HG02938 (cell line): ENCODE results near the gene SYNPO2.
"Not testable (repeated sequence)": the region's sequence is repeated elsewhere in the genome, so short reads cannot be mapped to it uniquely, and the experiment has no call there.

ENCODE experiments used
- ATAC-seq: cut with Tn5 transposase; IDR thresholded peaks from one replicate; pipeline ENCODE4 v1.9.1; 2021; ENCODE audit warnings: mild to moderate bottlenecking, moderate library complexity; ENCODE audit not compliant: unreplicated experiment

The SYNPO2 gene

DNA sequence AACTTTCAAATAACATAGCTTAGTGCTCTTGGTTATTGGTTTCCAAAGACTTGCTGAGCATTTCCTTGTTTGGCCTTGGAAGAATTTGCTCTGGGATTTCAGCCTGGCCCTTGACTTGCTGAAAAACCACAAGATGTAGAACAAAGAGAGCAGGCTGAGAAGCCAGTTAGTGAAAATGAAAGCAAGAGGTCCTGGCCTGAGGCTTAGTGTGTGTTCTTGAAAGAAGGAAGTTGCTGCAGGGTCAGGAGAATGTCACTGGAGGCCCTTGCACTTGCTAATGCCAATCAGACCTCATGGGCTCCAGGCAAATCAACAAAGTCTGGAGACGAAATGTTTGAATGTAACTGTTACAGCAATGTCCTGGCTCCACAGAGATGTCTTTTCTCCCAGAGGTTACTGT, 79.4 kb downstream of the SYNPO2 start:
- ATAC-seq = peak; percentile 99

- ATAC-seq = no peak
Observed at GRCh38 chr4:118968813-118969212, 80.2 kb downstream of the SYNPO2 start.

DNA sequence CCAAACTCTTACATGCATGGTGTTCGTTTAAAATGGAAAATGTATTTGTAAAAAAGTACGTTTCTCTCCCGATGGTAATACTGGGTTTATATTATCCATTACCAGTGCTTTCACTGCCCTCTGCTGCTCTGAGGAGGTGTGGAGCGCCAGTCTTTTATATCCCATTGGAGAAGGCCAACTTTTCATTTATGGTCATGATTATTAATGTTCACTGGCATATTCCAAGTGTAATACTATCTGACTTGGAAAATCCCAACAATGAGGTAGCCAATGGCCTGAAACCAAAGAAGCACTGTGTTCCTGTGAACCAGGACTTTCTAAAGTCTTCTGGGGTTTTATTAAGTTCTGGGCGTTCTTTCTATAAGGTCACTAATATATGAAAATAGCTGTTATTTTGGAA, 80.7 kb downstream of the SYNPO2 start:
- ATAC-seq = no peak

- no peak for ATAC-seq
Observed at GRCh38 chr4:118972167-118972566, 83.5 kb downstream of the SYNPO2 start.

- ATAC-seq = no peak
Observed at GRCh38 chr4:118973295-118973694, 84.6 kb downstream of the SYNPO2 start.

GRCh38 chr4:118974758-118975157, 86.1 kb downstream of the SYNPO2 start:
- ATAC-seq = no peak

DNA sequence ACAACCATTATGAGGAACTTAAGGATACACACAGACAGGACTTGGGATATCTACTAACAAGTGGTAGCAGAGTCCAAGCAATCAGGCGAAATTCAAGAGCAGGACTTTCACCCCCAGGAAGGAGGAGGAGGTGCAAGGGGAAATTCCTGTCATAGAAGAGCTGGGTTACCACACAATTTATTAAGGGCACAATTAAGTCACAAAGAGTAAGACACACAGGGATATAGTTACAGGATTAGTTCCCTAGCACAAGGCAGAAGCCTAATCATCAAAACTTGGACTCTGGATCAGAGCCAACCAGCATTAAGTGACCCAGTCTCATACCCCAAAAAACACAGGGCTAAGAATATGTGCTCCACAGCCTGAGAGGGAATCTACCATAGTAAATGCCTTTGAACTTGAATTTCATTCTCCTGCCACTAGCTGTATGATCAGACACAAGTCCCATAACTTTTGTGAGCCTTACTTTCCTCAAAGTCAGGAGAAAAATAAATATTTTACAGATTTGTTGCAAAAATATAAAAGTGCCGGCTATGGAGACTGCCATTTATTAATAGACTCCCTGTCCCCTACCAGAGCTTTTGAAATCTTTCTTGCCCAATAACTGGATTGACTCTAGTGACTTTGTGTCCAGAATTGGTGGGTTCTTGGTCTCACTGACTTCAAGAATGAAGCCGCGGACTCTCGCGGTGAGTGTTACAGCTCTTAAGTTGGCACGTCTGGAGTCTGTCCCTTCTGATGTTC, 87.0 kb downstream of the SYNPO2 start:
- ATAC-seq = no peak

- ATAC-seq = not testable (repeated sequence)
Observed at GRCh38 chr4:118976193-118976560, 87.5 kb downstream of the SYNPO2 start.

DNA sequence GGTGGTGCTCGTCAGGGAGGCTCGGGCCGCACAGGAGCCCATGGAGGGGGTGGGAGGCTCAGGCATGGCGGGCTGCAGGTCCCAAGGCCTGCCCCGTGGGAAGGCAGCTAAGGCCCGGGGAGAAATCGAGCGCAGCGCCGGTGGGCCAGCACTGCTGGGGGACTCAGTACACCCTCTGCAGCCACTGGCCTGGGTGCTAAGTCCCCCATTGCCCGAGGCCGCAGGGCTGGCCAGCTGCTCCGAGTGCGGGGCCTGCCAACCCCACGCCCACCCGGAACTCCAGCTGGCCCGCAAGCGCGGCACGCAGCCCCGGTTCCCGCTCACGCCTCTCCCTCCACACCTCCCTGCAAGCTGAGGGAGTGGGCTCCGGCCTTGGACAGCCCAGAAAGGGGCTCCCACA, 88.4 kb downstream of the SYNPO2 start:
- ATAC-seq = not testable (repeated sequence)

DNA sequence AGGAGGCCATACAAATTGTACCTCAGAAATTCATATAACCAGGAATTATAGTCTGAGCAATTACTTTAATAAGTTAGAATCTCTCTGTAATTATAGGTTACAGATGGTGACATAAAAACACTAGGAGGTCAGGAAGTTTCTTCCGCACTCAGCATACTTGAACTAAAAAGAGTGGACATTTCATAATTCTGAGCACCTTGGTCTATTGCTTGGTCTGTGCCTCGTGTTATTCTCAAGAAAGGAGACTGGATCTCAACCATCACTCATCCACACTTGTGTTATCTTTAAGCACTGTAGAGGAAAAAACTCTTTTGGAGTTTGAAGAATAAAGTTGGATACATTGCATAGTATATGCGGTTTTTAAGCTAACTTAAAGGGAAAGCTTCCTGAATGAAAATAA, 91.1 kb downstream of the SYNPO2 start:
- no peak for ATAC-seq

DNA sequence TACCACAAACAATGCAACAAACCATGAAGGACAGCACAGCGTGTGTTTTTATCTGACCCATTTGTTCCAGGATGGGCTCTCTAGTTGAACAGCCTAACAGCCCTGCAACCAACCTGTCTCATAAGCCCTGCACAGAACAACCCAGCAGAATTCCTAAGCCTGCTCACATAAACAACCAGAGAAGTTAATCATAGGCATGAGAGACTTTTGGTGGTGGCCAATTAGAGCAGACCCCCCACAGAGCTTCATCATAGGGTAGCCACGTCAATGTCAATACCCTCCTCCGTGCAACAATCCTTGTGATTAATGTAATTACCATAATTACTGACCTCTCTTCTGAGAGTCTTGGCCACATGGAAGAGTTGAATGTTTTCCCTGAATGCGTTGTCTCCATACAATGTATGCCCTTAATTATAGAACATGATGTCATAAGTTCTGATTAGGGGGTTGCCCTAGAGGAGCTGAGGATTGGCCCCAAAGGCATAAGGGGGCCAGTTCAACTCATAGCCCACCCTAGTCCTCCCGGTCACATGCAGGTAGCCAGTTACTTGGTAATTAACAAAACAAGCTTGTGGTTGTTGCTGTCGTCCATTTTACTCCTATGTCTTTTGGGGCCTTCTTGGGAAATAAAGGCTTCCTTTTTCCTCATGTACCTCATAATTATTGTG, 92.7 kb downstream of the SYNPO2 start:
- ATAC-seq = no peak

DNA sequence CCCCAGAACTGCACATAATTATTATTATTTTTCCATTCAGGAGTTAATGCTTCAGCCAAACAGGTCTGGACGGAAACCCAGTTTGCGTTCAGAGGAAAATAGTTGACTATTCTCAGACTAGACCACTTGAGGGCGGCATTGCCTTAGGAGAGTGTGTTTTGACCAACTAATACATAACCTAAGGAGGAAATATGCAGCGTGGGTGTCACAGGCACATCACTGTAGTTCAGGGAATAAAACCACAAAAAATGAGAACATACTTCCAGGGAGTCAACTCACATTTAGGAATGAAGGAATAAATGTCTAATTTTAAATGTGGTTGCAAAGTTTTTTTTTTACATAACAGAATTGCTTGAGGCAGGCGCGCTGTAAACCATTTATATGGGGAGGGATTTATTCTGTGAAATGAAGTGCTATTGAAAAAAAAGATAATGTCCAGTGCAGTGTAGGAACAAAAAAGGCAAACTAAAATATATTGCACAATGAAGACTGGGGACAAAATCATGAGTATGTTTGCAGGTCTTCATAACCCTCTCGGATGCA, 93.3 kb downstream of the SYNPO2 start:
- ATAC-seq = peak; percentile 92

- no peak for ATAC-seq
Observed at GRCh38 chr4:118983293-118983692, 94.6 kb downstream of the SYNPO2 start.

GRCh38 chr4:118983831-118984230, 95.2 kb downstream of the SYNPO2 start:
- ATAC-seq = no peak

GRCh38 chr4:118985170-118986000, 96.7 kb downstream of the SYNPO2 start:
- no peak for ATAC-seq

GRCh38 chr4:118987959-118988634, 99.4 kb downstream of the SYNPO2 start:
- ATAC-seq = no peak

GRCh38 chr4:118988635-118988972, 100.0 kb downstream of the SYNPO2 start:
- ATAC-seq = no peak

- ATAC-seq = no peak
Observed at GRCh38 chr4:118989098-118990080, 100.7 kb downstream of the SYNPO2 start.

- ATAC-seq = no peak
Observed at GRCh38 chr4:118991686-118992085, 103.0 kb downstream of the SYNPO2 start.

DNA sequence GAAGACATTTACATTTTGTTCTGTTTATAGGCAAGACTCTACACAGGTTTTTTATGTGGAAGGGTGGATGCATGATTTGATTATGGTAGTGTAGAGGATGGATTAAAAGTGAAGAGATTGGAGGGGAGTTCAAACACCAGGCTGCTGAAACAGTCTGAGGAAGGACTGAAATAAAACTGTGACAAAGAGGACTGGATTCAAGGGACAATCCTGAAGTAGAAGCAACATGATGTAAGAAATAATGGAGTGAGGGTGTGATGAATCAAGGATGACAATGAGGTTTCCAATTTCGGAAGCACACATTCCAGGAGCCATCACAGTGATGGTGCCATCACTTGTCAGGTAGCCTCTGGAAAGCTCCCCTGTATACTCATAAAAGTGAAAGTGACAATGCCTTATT, 103.5 kb downstream of the SYNPO2 start:
- ATAC-seq = no peak
